ENCODE data around the gene CHCHD6. TPM values are rescaled to one million over a fixed set of nuclear protein-coding genes. Genes with fewer than 3 reads are reported as not detected.

Gene CHCHD6
- total RNA-seq, 1 donor from 2014 or later = 15.7 TPM

- Mint-ChIP-seq H3K4me1 (ENCODE audit: low read depth) (peaks cover 3% of the 10 kb centered on the region), H3K27me3 (ENCODE audit: low read depth) (peaks cover 7% of the 10 kb centered on the region), H3K9me3 (peaks cover 9% of the 10 kb centered on the region), H3K36me3 (ENCODE audit: low read depth) (no peaks in the 10 kb centered on the region), H3K4me3 (ENCODE audit: low read depth) (no peak overlapping the region), H3K27ac (no peak overlapping the region)
- DNase-seq (ENCODE audit: low spot score) = no peak
- intact Hi-C loops (cut with micrococcal nuclease) = loop anchor here (2.0 kb wide), 1 partner anchor 867 kb away; no protein-coding TSS in a partner anchor
These were observed 26.1 kb upstream of the CHCHD6 start for GRCh38 chr3:126677862-126678503.

GRCh38 chr3:126678693-126679317, 25.2 kb upstream of the CHCHD6 start:
- no peaks in the 10 kb centered on the region for H3K36me3 Mint-ChIP-seq (ENCODE audit: low read depth)
- H3K4me3 Mint-ChIP-seq (ENCODE audit: low read depth) = no peak overlapping the region
- peaks cover 7% of the 10 kb centered on the region for H3K27me3 Mint-ChIP-seq (ENCODE audit: low read depth)
- DNase-seq (ENCODE audit: low spot score) = no peak
- intact Hi-C loops (cut with micrococcal nuclease) = loop anchor here (2.0 kb wide), 1 partner anchor 866 kb away; no protein-coding TSS in a partner anchor
- peaks cover 3% of the 10 kb centered on the region for H3K4me1 Mint-ChIP-seq (ENCODE audit: low read depth)
- no peak overlapping the region for H3K27ac Mint-ChIP-seq
- H3K9me3 Mint-ChIP-seq = peaks cover 4% of the 10 kb centered on the region

- peak; percentile 57 for DNase-seq (ENCODE audit: low spot score)
- Mint-ChIP-seq H3K36me3 (ENCODE audit: low read depth) (no peaks in the 10 kb centered on the region), H3K9me3 (no peaks in the 10 kb centered on the region), H3K4me3 (ENCODE audit: low read depth) (no peak overlapping the region), H3K27me3 (ENCODE audit: low read depth) (peaks cover 7% of the 10 kb centered on the region), H3K27ac (no peak overlapping the region), H3K4me1 (ENCODE audit: low read depth) (peaks cover 3% of the 10 kb centered on the region)
- intact Hi-C loops (cut with micrococcal nuclease) = loop anchor here (2.0 kb wide), 1 partner anchor 865 kb away; no protein-coding TSS in a partner anchor
These were observed 24.7 kb upstream of the CHCHD6 start for GRCh38 chr3:126679318-126679751.

GRCh38 chr3:126679831-126680666, 24.0 kb upstream of the CHCHD6 start:
- H3K4me3 Mint-ChIP-seq (ENCODE audit: low read depth) = no peak overlapping the region
- peaks cover 7% of the 10 kb centered on the region for H3K27me3 Mint-ChIP-seq (ENCODE audit: low read depth)
- H3K36me3 Mint-ChIP-seq (ENCODE audit: low read depth) = no peaks in the 10 kb centered on the region
- no peak for DNase-seq (ENCODE audit: low spot score)
- H3K9me3 Mint-ChIP-seq = no peaks in the 10 kb centered on the region
- H3K4me1 Mint-ChIP-seq (ENCODE audit: low read depth) = peaks cover 3% of the 10 kb centered on the region
- no peak overlapping the region for H3K27ac Mint-ChIP-seq
- intact Hi-C loops (cut with micrococcal nuclease) = loop anchor here (2.0 kb wide), 1 partner anchor 865 kb away; no protein-coding TSS in a partner anchor

GRCh38 chr3:126680667-126681055, 23.4 kb upstream of the CHCHD6 start:
- intact Hi-C loops (cut with micrococcal nuclease) = no loop called here
- H3K9me3 Mint-ChIP-seq = no peaks in the 10 kb centered on the region
- H3K27ac Mint-ChIP-seq = no peak overlapping the region
- no peaks in the 10 kb centered on the region for H3K36me3 Mint-ChIP-seq (ENCODE audit: low read depth)
- H3K27me3 Mint-ChIP-seq (ENCODE audit: low read depth) = peaks cover 7% of the 10 kb centered on the region
- peaks cover 3% of the 10 kb centered on the region for H3K4me1 Mint-ChIP-seq (ENCODE audit: low read depth)
- DNase-seq (ENCODE audit: low spot score) = no peak
- H3K4me3 Mint-ChIP-seq (ENCODE audit: low read depth) = no peak overlapping the region

- no peaks in the 10 kb centered on the region for H3K9me3 Mint-ChIP-seq
- peaks cover 3% of the 10 kb centered on the region for H3K4me1 Mint-ChIP-seq (ENCODE audit: low read depth)
- no peaks in the 10 kb centered on the region for H3K36me3 Mint-ChIP-seq (ENCODE audit: low read depth)
- H3K27ac Mint-ChIP-seq = no peak overlapping the region
- DNase-seq (ENCODE audit: low spot score) = no peak
- no peak overlapping the region for H3K4me3 Mint-ChIP-seq (ENCODE audit: low read depth)
- peaks cover 4% of the 10 kb centered on the region for H3K27me3 Mint-ChIP-seq (ENCODE audit: low read depth)
- intact Hi-C loops (cut with micrococcal nuclease) = no loop called here
These were observed 22.0 kb upstream of the CHCHD6 start for GRCh38 chr3:126682009-126682408.

- no peaks in the 10 kb centered on the region for H3K36me3 Mint-ChIP-seq (ENCODE audit: low read depth)
- H3K4me3 Mint-ChIP-seq (ENCODE audit: low read depth) = no peak overlapping the region
- no peaks in the 10 kb centered on the region for H3K9me3 Mint-ChIP-seq
- peaks cover 4% of the 10 kb centered on the region for H3K27me3 Mint-ChIP-seq (ENCODE audit: low read depth)
- no peak for DNase-seq (ENCODE audit: low spot score)
- peaks cover 3% of the 10 kb centered on the region for H3K4me1 Mint-ChIP-seq (ENCODE audit: low read depth)
- H3K27ac Mint-ChIP-seq = no peak overlapping the region
- intact Hi-C loops (cut with micrococcal nuclease) = no loop called here
These were observed 21.0 kb upstream of the CHCHD6 start for GRCh38 chr3:126683069-126683468.

GRCh38 chr3:126684218-126684751, 19.8 kb upstream of the CHCHD6 start:
- no peak for DNase-seq (ENCODE audit: low spot score)
- H3K27me3 Mint-ChIP-seq (ENCODE audit: low read depth) = peaks cover 1% of the 10 kb centered on the region
- H3K4me3 Mint-ChIP-seq (ENCODE audit: low read depth) = no peak overlapping the region
- intact Hi-C loops (cut with micrococcal nuclease) = no loop called here
- no peaks in the 10 kb centered on the region for H3K9me3 Mint-ChIP-seq
- no peak overlapping the region for H3K27ac Mint-ChIP-seq
- no peaks in the 10 kb centered on the region for H3K4me1 Mint-ChIP-seq (ENCODE audit: low read depth)
- H3K36me3 Mint-ChIP-seq (ENCODE audit: low read depth) = no peaks in the 10 kb centered on the region

- no peaks in the 10 kb centered on the region for H3K36me3 Mint-ChIP-seq (ENCODE audit: low read depth)
- no peak overlapping the region for H3K27ac Mint-ChIP-seq
- no peaks in the 10 kb centered on the region for H3K9me3 Mint-ChIP-seq
- no peaks in the 10 kb centered on the region for H3K4me1 Mint-ChIP-seq (ENCODE audit: low read depth)
- no peak for DNase-seq (ENCODE audit: low spot score)
- no peak overlapping the region for H3K4me3 Mint-ChIP-seq (ENCODE audit: low read depth)
- H3K27me3 Mint-ChIP-seq (ENCODE audit: low read depth) = no peaks in the 10 kb centered on the region
- intact Hi-C loops (cut with micrococcal nuclease) = no loop called here
These were observed 19.0 kb upstream of the CHCHD6 start for GRCh38 chr3:126685021-126685420.

GRCh38 chr3:126685493-126685892, 18.5 kb upstream of the CHCHD6 start:
- DNase-seq (ENCODE audit: low spot score) = no peak
- Mint-ChIP-seq H3K9me3 (no peaks in the 10 kb centered on the region), H3K4me1 (ENCODE audit: low read depth) (no peaks in the 10 kb centered on the region), H3K36me3 (ENCODE audit: low read depth) (no peaks in the 10 kb centered on the region), H3K4me3 (ENCODE audit: low read depth) (no peak overlapping the region), H3K27me3 (ENCODE audit: low read depth) (no peaks in the 10 kb centered on the region), H3K27ac (no peak overlapping the region)
- intact Hi-C loops (cut with micrococcal nuclease) = no loop called here

- intact Hi-C loops (cut with micrococcal nuclease) = no loop called here
- Mint-ChIP-seq H3K4me1 (ENCODE audit: low read depth) (no peaks in the 10 kb centered on the region), H3K4me3 (ENCODE audit: low read depth) (no peak overlapping the region), H3K27ac (no peak overlapping the region), H3K9me3 (no peaks in the 10 kb centered on the region), H3K36me3 (ENCODE audit: low read depth) (no peaks in the 10 kb centered on the region), H3K27me3 (ENCODE audit: low read depth) (peaks cover 27% of the 10 kb centered on the region)
- DNase-seq (ENCODE audit: low spot score) = no peak
These were observed 12.3 kb upstream of the CHCHD6 start for GRCh38 chr3:126691765-126692164.

GRCh38 chr3:126692858-126693257, 11.2 kb upstream of the CHCHD6 start:
- Mint-ChIP-seq H3K36me3 (ENCODE audit: low read depth) (no peaks in the 10 kb centered on the region), H3K4me1 (ENCODE audit: low read depth) (no peaks in the 10 kb centered on the region), H3K4me3 (ENCODE audit: low read depth) (no peak overlapping the region), H3K27me3 (ENCODE audit: low read depth) (peaks cover 30% of the 10 kb centered on the region), H3K27ac (no peak overlapping the region), H3K9me3 (no peaks in the 10 kb centered on the region)
- DNase-seq (ENCODE audit: low spot score) = no peak
- intact Hi-C loops (cut with micrococcal nuclease) = no loop called here

Measured in activated T-helper 2 cell treated with anti-CD3 and anti-CD28 coated beads, Interferon-gamma antibody, Interleukin-2, Interleukin-4, amounts not matched to agents 10 μg/mL and 5 μg/mL and 100 μg/mL, durations not matched to agents 14 hours and 24 hours and 36 hours (primary cell).